A673 (cell line): Measurements from ENCODE around the gene SYT8. TPM values are rescaled to one million over a fixed set of nuclear protein-coding genes. Genes with fewer than 3 reads are reported as not detected.

Experiments used
- BruUV-seq: library from RNA; stranded (reverse); fragments of 400-500 nt; replicated peaks from 2 replicates; lab custom pipeline; 2021; lab: Mats Ljungman, UMichigan
- CTCF ChIA-PET: fragments of 300-600 bp; sonication (Branson Sonifier 250); formaldehyde crosslinking; loops from one replicate; lab custom pipeline; 2022; ENCODE audit warnings: antibody characterized with exemption; lab: Charles Lee
- POLR2A ChIA-PET: fragments of 300-600 bp; sonication (Branson Sonifier 250); formaldehyde crosslinking; loops from one replicate; lab custom pipeline; 2022; ENCODE audit warnings: antibody characterized with exemption; ENCODE audit not compliant: low non-redundant PET; lab: Charles Lee
- DNase-seq: peaks from one replicate; pipeline ENCODE4 v3.0.0-alpha.2; 2015; ENCODE audit warnings: low spot score
- H3K27ac ChIP-seq: fragments of 200-600 bp; sonication (generic); 2 replicates; pipeline ENCODE4 v1.5.1; 2016; ENCODE audit warnings: mixed run types, low read depth, mild to moderate bottlenecking, mixed read lengths, antibody characterized with exemption, low read length; ENCODE audit not compliant: poor library complexity, severe bottlenecking
- H3K27me3 ChIP-seq: fragments of 200-600 bp; sonication (generic); replicated peaks from 2 replicates; pipeline ENCODE4 v1.6.1; 2017; ENCODE audit warnings: mixed run types, low read depth, mild to moderate bottlenecking, mixed read lengths, antibody characterized with exemption, low read length; ENCODE audit not compliant: insufficient read depth, poor library complexity
- H3K36me3 ChIP-seq: fragments of 200-600 bp; sonication (generic); 2 replicates; pipeline ENCODE4 v1.6.1; 2016; ENCODE audit warnings: mixed run types, mild to moderate bottlenecking, mixed read lengths, antibody characterized with exemption, low read length; ENCODE audit not compliant: insufficient read depth, poor library complexity, severe bottlenecking
- H3K4me1 ChIP-seq: fragments of 200-600 bp; sonication (generic); 2 replicates; pipeline ENCODE4 v1.6.1; 2017; ENCODE audit warnings: mixed run types, mild to moderate bottlenecking, mixed read lengths, antibody characterized with exemption, low read length; ENCODE audit not compliant: insufficient read depth, poor library complexity, severe bottlenecking
- H3K4me3 ChIP-seq: fragments of 200-600 bp; sonication (generic); 2 replicates; pipeline ENCODE4 v1.5.1; 2016; ENCODE audit warnings: low read depth, mixed run types, mild to moderate bottlenecking, mixed read lengths, low read length; ENCODE audit not compliant: poor library complexity, severe bottlenecking
- H3K9me3 ChIP-seq: fragments of 200-600 bp; sonication (generic); 2 replicates; pipeline ENCODE4 v1.6.1; 2016; ENCODE audit warnings: mixed run types, low read depth, mild to moderate bottlenecking, mixed read lengths, antibody characterized with exemption, low read length; ENCODE audit not compliant: poor library complexity, severe bottlenecking
- EZH2 ChIP-seq: fragments of 200-600 bp; sonication (generic); IDR thresholded peaks from 2 replicates; pipeline ENCODE4 v1.6.1; 2017; ENCODE audit warnings: borderline replicate concordance, low read depth, mild to moderate bottlenecking, mixed read lengths, antibody characterized with exemption, low read length; ENCODE audit not compliant: poor library complexity, severe bottlenecking
- intact Hi-C: fragments of 100-400 bp; cut with micrococcal nuclease; formaldehyde crosslinking; loops from one replicate; pipeline ENCODE4 v1.10.0; 2022; ENCODE audit not compliant: unreplicated experiment
- total RNA-seq: library from RNA; stranded (reverse); gene quantifications from 2 replicates; pipeline ENCODE4 v1.2.3, GENCODE V29; 2021
- TF ChIP-seq, protein P1 (sequence below): fragments of 300-800, 200-600 bp; sonication (generic); conservative IDR thresholded peaks from 2 replicates; pipeline ENCODE4 v1.5.1; 2017; ENCODE audit warnings: low read depth, mild to moderate bottlenecking, antibody characterized with exemption, low read length, moderate library complexity, mixed read lengths

SYT8 gene
- total RNA-seq, 1 experiment from 2014 or later = not detected

DNA sequence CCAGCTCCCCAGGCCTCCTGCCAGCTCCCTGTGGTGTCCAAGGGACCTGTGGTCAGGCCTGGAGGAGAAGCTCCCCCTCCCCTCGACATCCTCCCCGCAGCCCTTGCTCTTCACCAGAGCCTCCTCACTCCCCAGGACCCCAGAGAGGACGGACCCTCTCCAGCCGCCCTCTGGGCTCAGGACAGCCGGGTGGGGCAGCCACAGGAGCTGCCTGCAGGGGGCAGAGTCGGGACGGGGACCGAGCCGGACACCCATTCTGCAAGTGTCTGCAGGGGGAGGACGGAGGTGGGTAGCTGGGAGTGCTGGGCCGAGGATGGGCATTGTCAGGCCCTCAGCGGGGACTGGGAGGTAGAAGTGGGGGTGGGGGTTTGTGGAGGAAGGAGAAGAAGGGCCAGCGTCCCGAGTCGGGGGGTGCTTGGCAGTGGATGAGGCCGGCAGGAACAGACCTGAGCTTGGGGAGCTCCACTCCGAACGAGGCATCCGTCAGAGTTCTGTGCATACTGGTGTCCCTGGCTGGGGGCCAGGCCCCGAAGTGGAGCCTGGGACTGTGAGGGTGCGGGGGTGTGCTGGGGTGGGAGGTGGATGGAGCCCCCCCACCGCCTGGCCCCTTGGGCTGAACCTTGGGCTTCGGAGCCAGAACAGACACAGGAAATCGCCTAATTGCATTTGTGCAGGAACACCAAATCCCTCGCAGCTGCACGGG lies 41.7 kb downstream of the SYT8 start:
- TF ChIP-seq, protein P1, sequence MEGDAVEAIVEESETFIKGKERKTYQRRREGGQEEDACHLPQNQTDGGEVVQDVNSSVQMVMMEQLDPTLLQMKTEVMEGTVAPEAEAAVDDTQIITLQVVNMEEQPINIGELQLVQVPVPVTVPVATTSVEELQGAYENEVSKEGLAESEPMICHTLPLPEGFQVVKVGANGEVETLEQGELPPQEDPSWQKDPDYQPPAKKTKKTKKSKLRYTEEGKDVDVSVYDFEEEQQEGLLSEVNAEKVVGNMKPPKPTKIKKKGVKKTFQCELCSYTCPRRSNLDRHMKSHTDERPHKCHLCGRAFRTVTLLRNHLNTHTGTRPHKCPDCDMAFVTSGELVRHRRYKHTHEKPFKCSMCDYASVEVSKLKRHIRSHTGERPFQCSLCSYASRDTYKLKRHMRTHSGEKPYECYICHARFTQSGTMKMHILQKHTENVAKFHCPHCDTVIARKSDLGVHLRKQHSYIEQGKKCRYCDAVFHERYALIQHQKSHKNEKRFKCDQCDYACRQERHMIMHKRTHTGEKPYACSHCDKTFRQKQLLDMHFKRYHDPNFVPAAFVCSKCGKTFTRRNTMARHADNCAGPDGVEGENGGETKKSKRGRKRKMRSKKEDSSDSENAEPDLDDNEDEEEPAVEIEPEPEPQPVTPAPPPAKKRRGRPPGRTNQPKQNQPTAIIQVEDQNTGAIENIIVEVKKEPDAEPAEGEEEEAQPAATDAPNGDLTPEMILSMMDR = peak; percentile 61
- no peak for TF ChIP-seq EZH2
- Histone ChIP-seq H3K27ac (no peak overlapping the region), H3K36me3 (no peaks in the 10 kb centered on the region), H3K27me3 (peaks cover 32% of the 10 kb centered on the region), H3K9me3 (no peaks in the 10 kb centered on the region), H3K4me3 (no peak overlapping the region), H3K4me1 (no peaks in the 10 kb centered on the region)
- ChIA-PET POLR2A (no interaction called here), CTCF (interaction anchor here (0.9 to 1.0 kb wide), 2 partner anchors 274 to 275 kb away, joined by 4 to 5 read pairs; no protein-coding TSS in a partner anchor)
- peak; percentile 31 for DNase-seq
- intact Hi-C loops = no loop called here
- no TSS peak for BruUV-seq

DNA sequence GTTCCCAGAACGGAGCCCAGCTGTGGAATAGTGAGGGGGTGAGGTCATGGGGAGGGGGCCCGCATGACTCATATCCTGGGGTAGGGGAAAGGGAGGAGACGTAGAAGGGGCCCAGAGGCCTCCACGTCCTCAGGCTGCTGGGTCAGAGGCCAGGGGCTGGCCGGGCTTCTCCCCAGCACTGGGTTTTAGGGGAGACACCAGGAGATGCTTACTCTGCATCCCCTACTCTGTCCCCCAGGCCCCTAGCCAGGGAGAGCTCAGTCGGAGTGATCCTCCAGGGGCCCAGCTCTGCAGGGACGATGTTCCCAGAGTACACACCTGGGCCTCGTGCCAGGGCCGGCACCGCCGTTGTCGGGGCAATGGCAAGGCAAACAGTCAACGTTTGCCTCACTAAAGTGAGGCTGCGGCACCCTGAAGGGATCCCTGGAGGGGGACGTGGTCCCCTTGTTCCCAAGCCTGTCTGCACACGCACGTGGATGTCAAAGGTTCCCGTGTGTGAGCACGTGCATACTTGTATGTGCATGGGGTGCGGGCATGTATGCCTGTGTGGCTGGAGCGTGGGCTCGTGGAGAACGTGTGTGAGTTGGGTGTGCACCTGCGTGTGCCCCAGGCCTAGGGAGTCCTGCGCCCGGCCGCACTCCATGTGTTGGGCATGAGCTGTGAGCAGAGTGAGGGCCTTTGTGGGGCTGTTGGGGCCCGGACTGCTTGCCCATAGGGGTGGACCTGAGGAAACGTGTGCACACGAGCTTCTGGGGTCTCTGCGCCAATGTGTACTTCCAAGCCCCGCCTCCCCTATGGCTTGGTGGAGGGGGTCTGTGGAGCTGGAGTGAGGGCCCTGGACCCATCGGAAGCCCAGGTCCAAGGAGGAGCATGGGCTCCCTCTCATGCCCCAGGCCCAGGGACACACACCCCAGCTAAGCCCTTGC lies 42.7 kb downstream of the SYT8 start:
- no peak overlapping the region for H3K4me3 ChIP-seq
- CTCF ChIA-PET = interaction anchor here (1.0 kb wide), 1 partner anchor 274 kb away, joined by 5 read pairs; no protein-coding TSS in a partner anchor
- DNase-seq = no peak
- no TSS peak for BruUV-seq
- TF ChIP-seq EZH2 = no peak
- TF ChIP-seq, protein P1 = no peak
- H3K4me1 ChIP-seq = no peaks in the 10 kb centered on the region
- no peaks in the 10 kb centered on the region for H3K36me3 ChIP-seq
- H3K9me3 ChIP-seq = no peaks in the 10 kb centered on the region
- H3K27ac ChIP-seq = no peak overlapping the region
- intact Hi-C loops = no loop called here
- peaks cover 25% of the 10 kb centered on the region for H3K27me3 ChIP-seq
- POLR2A ChIA-PET = no interaction called here

DNA sequence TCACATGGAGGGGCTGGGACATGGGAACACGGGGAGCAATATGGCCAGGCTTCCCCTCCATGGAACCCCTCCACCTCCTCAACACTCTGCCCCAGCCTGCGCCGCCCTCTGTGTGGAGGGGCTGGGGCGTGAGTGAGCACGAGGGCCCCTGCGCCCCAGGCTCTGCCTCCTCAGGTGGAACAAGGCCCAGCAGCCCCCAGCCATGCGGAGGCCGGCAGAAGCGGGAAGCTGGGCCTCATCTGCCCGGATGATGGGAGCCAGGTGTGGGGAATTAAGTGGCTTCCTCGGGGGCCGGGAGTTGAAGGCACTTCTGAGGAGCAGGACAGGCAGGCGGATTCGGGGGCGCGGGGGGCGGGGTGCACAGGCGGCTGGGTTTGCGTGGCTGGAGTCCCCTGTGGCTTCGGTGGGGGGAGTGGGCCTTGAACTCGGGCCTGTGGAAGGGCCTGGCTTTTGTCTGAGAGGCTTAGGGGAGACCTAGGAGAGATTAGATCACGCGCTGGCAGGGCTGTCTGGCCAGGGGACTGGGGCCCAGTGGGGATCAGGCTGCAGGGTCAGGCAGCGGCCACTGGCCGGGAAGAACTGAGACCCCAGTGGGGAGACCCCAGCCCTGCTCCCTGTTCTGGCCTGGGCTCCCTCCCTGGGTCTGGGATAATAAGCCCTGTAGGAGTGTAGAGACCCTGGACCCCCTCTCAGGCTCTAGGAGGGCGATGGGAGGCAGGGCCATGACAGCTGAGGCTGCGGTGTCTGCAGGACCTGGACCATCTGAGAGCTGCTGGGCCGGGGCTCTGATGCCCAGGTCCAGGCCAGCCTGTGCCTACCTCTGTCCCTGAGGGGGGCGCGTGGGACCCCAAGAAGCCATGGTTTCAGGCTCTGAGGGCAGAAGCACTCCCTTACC lies 43.6 kb downstream of the SYT8 start:
- Histone ChIP-seq H3K27ac (no peak overlapping the region), H3K4me3 (no peak overlapping the region), H3K9me3 (no peaks in the 10 kb centered on the region), H3K27me3 (peaks cover 16% of the 10 kb centered on the region), H3K36me3 (no peaks in the 10 kb centered on the region), H3K4me1 (no peaks in the 10 kb centered on the region)
- ChIA-PET CTCF (no interaction called here), POLR2A (no interaction called here)
- DNase-seq = no peak
- TF ChIP-seq EZH2 = no peak
- TF ChIP-seq, protein P1 = no peak
- no TSS peak for BruUV-seq
- intact Hi-C loops = no loop called here
